ENCODE results near the gene MASTL.

Gene MASTL

DNA sequence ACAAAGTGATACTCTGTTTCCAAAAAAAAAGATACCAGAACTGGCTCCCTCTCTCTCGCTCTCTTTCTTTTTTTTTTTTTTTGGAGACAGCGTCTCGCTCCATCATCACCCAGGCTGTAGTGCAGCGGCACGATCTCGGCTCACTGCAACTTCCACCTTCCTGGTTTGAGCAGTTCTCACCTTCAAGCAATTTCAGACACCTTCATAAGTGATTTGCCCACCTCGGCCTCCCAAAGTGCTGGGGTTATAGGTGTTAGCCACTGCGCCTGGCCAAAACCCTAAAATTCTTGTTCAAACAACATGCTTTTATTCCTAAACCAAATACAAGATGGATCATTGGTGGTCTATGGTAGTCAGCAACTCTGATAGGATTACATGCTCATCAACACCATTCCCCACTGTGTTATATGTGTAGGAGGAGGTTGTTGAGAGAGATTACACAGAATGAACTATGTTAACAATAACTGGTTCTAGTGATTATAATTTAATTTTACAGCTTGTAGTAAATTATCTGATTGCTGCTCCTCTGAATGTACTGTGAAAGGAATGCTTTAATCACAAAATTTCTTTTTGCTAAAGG is 69.9 kb downstream of the MASTL start:
- no peak for DNase-seq (ENCODE audit: extremely low read depth in 1 of 2, low read depth in 1 of 2)

DNA sequence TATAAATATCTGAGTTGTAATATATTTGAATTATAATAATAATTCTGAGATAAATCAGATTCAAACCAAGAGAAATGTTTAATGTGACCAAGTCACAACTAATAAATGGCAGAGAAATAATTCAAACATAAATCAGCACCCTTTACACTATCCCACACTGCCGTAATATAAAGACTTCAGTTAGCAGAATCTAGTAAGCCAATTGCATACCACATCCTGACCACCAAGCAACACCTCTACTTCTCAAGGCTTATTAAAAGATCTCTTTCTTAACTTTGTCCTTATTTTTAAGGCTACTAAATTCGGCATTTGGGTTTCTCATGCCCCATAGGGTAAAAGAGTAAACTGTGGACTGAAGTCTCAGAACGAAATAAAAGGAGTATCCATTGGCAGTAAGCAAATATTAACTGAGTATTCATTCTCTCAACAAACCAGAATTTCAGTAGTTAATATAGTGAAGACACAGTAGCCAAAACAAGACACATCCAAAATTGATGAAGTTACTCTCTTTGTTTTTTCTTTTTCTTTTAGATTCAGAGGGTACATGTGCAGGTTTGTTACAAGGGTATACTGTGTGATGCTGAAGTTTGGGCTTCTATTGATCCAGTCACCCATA is 70.6 kb downstream of the MASTL start:
- DNase-seq (ENCODE audit: extremely low read depth in 1 of 2, low read depth in 1 of 2): no peak

DNA sequence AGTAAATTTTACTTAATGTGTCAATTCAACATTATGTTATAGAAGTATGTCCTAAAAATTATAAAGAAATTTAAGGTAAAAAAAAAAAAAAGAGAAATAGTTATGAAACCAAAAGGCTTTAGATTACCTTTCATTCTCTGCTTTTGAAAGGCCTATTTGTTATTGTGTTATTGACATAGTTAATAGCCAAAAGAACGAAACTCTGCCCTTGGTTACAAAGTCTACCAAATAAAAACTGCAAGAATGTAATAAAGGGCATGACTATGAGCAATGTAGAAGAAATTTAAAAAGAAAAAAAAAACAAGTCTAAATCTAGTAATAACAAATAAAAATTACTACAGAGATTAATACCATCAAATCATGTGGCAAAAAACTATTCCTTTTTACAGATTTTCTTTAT is 74.9 kb downstream of the MASTL start:
- no peak for DNase-seq (ENCODE audit: extremely low read depth in 1 of 2, low read depth in 1 of 2)

DNA sequence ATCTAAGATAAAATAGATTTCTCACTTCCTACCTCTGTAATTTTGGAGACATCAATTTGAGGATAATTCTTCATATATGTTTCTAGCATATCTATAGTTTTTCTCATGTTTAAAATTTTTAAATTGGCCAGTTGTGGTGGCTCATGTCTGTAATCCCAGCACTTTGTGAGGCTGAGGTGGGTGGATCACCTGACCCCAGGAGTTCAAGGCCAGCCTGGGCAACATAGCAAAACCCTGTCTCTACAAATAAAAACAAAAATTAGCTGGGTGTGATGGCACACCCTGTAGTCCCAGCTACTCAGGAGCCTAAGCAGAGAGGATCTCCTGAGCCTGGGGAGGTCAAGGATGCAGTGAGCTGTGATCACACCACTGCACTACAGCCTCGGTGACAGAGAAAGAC is 80.6 kb downstream of the MASTL start:
- no peak for DNase-seq (ENCODE audit: extremely low read depth in 1 of 2, low read depth in 1 of 2)

Data from activated CD8-positive, alpha-beta memory T cell treated with anti-CD3 and anti-CD28 coated beads for 1 hour (primary cell).